Liver (tissue), 9 donors: ENCODE results near the gene NEU4. TPM values are rescaled to one million over a fixed set of nuclear protein-coding genes. Genes with fewer than 3 reads are reported as not detected.

Experiments
- DNase-seq: peaks from one replicate; pipeline ENCODE4 v3.0.0-alpha.2; 2017; ENCODE audit warnings: low spot score
- H3K27ac ChIP-seq, 2 donors: one replicate each; pipeline ENCODE4 v1.7.0; 2013; ENCODE audit warnings: inconsistent platforms in 2 of 2, low read length in 2 of 2, control low read depth in 1 of 2, low read depth in 1 of 2, mild to moderate bottlenecking in 1 of 2
- H3K27me3 ChIP-seq, 4 donors: one replicate each; pipeline versions ENCODE4 v1.6.1 to v1.7.0; 2013; ENCODE audit warnings: low read length in 3 of 4, inconsistent platforms in 1 of 4, mild to moderate bottlenecking in 1 of 4, moderate library complexity in 1 of 4; ENCODE audit not compliant: control insufficient read depth in 4 of 4, insufficient read depth in 4 of 4
- H3K36me3 ChIP-seq, 4 donors: one replicate each; pipeline versions ENCODE4 v1.6.1 to v1.7.0; 2013; ENCODE audit warnings: low read length in 3 of 4, mild to moderate bottlenecking in 3 of 4, low read depth in 1 of 4, moderate library complexity in 1 of 4; ENCODE audit not compliant: control insufficient read depth in 4 of 4, insufficient read depth in 3 of 4
- H3K4me1 ChIP-seq, 4 donors: one replicate each; pipeline versions ENCODE4 v1.6.1 to v1.7.0; 2013; ENCODE audit warnings: low read length in 3 of 4, mild to moderate bottlenecking in 3 of 4, moderate library complexity in 1 of 4; ENCODE audit not compliant: control insufficient read depth in 4 of 4, insufficient read depth in 4 of 4
- H3K4me3 ChIP-seq, 3 donors: one replicate each; pipeline versions ENCODE4 v1.6.1 to v1.7.0; 2013; ENCODE audit warnings: low read length in 3 of 3, control low read depth in 1 of 3, low read depth in 1 of 3, mild to moderate bottlenecking in 1 of 3
- H3K9ac ChIP-seq, 2 donors: one replicate each; pipeline ENCODE4 v1.7.0; 2013; ENCODE audit warnings: low read length in 2 of 2, mild to moderate bottlenecking in 2 of 2, moderate library complexity in 2 of 2, control low read depth in 1 of 2, low read depth in 1 of 2
- H3K9me3 ChIP-seq, 4 donors: one replicate each; pipeline versions ENCODE4 v1.6.1 to v1.7.0; 2013; ENCODE audit warnings: low read length in 3 of 4; ENCODE audit not compliant: control insufficient read depth in 4 of 4
- FOXA1 ChIP-seq: IDR thresholded peaks from 2 replicates; pipeline ENCODE4 v1.6.1; 2016; ENCODE audit warnings: antibody characterized with exemption
- FOXA2 ChIP-seq: IDR thresholded peaks from 2 replicates; pipeline ENCODE4 v1.6.1; 2016; ENCODE audit warnings: antibody characterized with exemption
- GABPA ChIP-seq, 2 donors: IDR thresholded peaks in 1 of 2; conservative IDR thresholded peaks in 1 of 2; 2 replicates each; pipeline ENCODE4 v1.6.1; 2016; ENCODE audit warnings: antibody characterized with exemption in 2 of 2, mild to moderate bottlenecking in 1 of 2, moderate library complexity in 1 of 2
- HNF4A ChIP-seq, 2 donors: conservative IDR thresholded peaks; 2 replicates each; pipeline ENCODE4 v1.6.1; 2016; ENCODE audit warnings: antibody characterized with exemption in 2 of 2, mild to moderate bottlenecking in 2 of 2
- HNF4G ChIP-seq: IDR thresholded peaks from 2 replicates; pipeline ENCODE4 v1.6.1; 2016; ENCODE audit warnings: antibody characterized with exemption
- JUND ChIP-seq, 2 donors: IDR thresholded peaks; 2 replicates each; pipeline ENCODE4 v1.6.1; 2016; ENCODE audit warnings: antibody characterized with exemption in 2 of 2
- RAD21 ChIP-seq, 2 donors: IDR thresholded peaks; 2 replicates each; pipeline ENCODE4 v1.6.1; 2016; ENCODE audit warnings: antibody characterized with exemption in 2 of 2, mild to moderate bottlenecking in 2 of 2
- RXRA ChIP-seq, 2 donors: IDR thresholded peaks; 2 replicates each; pipeline ENCODE4 v1.6.1; 2017 to 2018; ENCODE audit warnings: antibody characterized with exemption in 2 of 2, mild to moderate bottlenecking in 1 of 2
- SP1 ChIP-seq: IDR thresholded peaks from 2 replicates; pipeline ENCODE4 v1.6.1; 2018; ENCODE audit warnings: antibody characterized with exemption, mild to moderate bottlenecking
- TAF1 ChIP-seq: conservative IDR thresholded peaks from 2 replicates; pipeline ENCODE4 v1.6.1; 2016; ENCODE audit warnings: antibody characterized with exemption, mild to moderate bottlenecking
- YY1 ChIP-seq: IDR thresholded peaks from 2 replicates; pipeline ENCODE4 v1.6.1; 2016; ENCODE audit warnings: antibody characterized with exemption, mild to moderate bottlenecking
- WGBS: extraction: QIAGEN DNeasy Blood & Tissue Kit; methylation state at CpG from one replicate; pipeline ENCODE4 v1.1.7; 2013; 5-methylcytosine and 5-hydroxymethylcytosine counted together
- polyA plus RNA-seq, 2 donors: library from polyadenylated mRNA; stranded (reverse) in 1 of 2; unstranded in 1 of 2; fragments of 200-250 nt in 1 of 2; fragments of >200 nt in 1 of 2; fragmentation: Nextera tagmentation in 1 of 2; extraction: Ambion mirVana in 1 of 2; gene quantifications; one replicate each; pipeline versions ENCODE4 v1.2.1 to v1.2.3, GENCODE V29; 2013 to 2015
- total RNA-seq, 2 donors: library from RNA; depleted of rRNA; stranded (reverse); fragments of >200 nt; gene quantifications; one replicate each; pipeline ENCODE4 v1.2.3, GENCODE V29; 2014
- TF ChIP-seq, protein P1 (sequence below): IDR thresholded peaks from 2 replicates; pipeline ENCODE4 v1.6.1; 2016; ENCODE audit warnings: antibody characterized with exemption
- TF ChIP-seq, protein P2 (sequence below): IDR thresholded peaks from 2 replicates; pipeline ENCODE4 v1.6.1; 2016; ENCODE audit warnings: antibody characterized with exemption
- TF ChIP-seq, protein P3 (sequence below): fragments of 150-350 bp; IDR thresholded peaks from 2 replicates; pipeline ENCODE4 v1.5.1; 2017; ENCODE audit warnings: improper control_type of control experiment, low read depth, low read length; ENCODE audit not compliant: missing input control
- TF ChIP-seq, protein P4 (sequence below): IDR thresholded peaks from 2 replicates; pipeline ENCODE4 v1.6.1; 2016; ENCODE audit warnings: antibody characterized with exemption
- donor health status: healthy.
- donor health status: healthy.
- donor health status: healthy.
- donor health status: healthy.
- donor health status: healthy.

NEU4 gene
- total and polyA plus RNA-seq, 4 donors: 5.4 to 58.4 (median 35.1) TPM

DNA sequence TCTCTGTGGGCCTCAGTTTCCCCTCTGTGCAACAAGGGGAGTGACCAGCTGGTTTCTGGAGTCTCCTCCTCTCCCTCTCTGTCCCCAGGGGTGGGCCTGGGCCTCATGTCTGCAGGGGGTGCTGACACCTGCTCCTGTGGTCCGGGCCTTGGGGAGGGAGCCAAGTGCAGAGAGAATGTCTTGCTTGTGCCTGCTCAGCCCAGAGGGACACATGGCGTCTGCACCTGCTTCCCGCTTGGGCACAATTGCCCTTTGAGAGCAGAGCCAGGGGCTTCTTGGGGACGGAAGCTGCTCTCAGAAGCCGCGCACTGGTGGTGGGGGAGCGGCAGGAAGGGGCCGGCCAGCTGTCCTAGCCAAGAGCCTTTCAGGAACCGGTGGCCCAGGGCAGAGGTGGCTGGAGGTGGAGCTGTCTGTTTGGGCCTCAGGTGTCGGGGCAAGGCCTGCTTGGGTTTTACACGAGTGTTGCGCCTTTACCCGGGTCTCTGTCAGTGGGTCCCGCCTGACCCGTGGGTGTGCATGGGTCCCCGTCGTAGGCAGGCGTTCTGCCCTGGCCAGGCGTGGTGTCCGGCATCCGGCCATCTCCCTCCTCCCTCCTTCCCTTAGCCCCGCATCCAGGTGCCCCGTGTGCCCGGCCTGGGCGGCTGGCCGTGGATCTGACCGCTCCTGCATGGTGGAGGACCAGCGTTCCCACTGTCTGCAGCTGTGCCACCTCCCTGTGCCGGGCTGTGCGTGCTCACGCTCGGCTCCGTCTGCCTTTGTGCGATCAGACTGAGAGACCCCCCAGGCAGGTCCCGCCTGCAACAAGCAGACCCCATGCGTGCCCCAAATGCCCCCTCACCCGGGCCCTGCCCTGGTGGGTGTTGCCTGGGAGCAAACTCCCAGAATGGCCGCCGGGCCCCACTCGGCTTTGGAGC, 4.0 kb downstream of the NEU4 start:
- H3K4me1 ChIP-seq: peaks cover 5 to 41% (median 28%) of the 10 kb centered on the region in 4 donors
- H3K9ac ChIP-seq: no peak overlapping the region
- WGBS: 88% methylated on average over 40 of the region's 40 CpGs
- no peaks in the 10 kb centered on the region for H3K9me3 ChIP-seq
- H3K27ac ChIP-seq: no peak overlapping the region
- H3K36me3 ChIP-seq: peaks cover 0 to 2% (median 0%) of the 10 kb centered on the region in 4 donors
- no peaks in the 10 kb centered on the region for H3K27me3 ChIP-seq
- DNase-seq: no peak
- no peak for TF ChIP-seq TAF1
- TF ChIP-seq SP1: no peak
- no peak for TF ChIP-seq GABPA (IDR thresholded peaks at IDR 0.05 in 1 of 2, conservative IDR thresholded peaks at IDR 0.05 in 1 of 2)
- TF ChIP-seq HNF4G: no peak
- TF ChIP-seq, protein P1, sequence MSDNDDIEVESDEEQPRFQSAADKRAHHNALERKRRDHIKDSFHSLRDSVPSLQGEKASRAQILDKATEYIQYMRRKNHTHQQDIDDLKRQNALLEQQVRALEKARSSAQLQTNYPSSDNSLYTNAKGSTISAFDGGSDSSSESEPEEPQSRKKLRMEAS: no peak
- no peak overlapping the region for H3K4me3 ChIP-seq

DNA sequence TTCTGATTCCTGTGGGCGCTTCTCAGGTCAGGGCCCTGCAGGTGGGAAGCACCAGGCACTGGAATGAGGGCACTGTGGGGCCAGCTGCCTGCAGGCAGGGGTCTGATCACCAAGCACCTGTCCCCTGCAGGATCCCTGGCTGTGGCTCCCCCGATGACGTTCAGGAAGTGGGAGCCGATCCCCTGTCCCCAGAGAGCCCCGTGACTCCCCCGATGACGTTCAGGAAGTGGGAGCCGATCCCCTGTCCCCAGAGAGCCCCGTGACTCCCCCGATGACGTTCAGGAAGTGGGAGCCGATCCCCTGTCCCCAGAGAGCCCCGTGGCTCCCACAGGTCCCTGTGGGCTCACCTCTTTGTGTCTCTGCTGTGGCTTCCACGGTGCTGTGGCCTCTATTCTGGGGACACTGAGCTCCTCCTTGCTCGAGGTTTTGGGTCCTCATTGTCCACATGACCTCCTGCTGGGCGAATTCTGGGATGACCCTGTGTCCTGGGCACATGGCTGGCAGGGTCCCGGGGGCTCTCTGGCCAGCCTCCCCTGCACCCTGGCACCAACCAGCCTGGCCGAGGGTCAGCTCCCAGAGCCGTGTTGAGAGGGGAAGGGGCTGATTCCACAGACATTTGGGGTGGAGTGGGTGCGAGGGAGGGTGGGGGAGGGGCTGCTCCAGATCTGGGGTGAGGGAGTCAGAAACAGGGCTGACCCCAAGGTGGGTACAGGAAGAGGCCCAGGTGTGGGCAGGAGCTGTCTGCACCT, 4.8 kb downstream of the NEU4 start:
- peaks cover 0 to 2% (median 0%) of the 10 kb centered on the region in 4 donors for H3K36me3 ChIP-seq
- H3K4me3 ChIP-seq: no peak overlapping the region
- H3K9me3 ChIP-seq: no peaks in the 10 kb centered on the region
- DNase-seq: no peak
- no peak for TF ChIP-seq FOXA1
- no peak for TF ChIP-seq HNF4G
- TF ChIP-seq, protein P2, sequence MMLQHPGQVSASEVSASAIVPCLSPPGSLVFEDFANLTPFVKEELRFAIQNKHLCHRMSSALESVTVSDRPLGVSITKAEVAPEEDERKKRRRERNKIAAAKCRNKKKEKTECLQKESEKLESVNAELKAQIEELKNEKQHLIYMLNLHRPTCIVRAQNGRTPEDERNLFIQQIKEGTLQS: no peak
- TF ChIP-seq TAF1: no peak
- TF ChIP-seq, protein P3, sequence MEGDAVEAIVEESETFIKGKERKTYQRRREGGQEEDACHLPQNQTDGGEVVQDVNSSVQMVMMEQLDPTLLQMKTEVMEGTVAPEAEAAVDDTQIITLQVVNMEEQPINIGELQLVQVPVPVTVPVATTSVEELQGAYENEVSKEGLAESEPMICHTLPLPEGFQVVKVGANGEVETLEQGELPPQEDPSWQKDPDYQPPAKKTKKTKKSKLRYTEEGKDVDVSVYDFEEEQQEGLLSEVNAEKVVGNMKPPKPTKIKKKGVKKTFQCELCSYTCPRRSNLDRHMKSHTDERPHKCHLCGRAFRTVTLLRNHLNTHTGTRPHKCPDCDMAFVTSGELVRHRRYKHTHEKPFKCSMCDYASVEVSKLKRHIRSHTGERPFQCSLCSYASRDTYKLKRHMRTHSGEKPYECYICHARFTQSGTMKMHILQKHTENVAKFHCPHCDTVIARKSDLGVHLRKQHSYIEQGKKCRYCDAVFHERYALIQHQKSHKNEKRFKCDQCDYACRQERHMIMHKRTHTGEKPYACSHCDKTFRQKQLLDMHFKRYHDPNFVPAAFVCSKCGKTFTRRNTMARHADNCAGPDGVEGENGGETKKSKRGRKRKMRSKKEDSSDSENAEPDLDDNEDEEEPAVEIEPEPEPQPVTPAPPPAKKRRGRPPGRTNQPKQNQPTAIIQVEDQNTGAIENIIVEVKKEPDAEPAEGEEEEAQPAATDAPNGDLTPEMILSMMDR: no peak
- TF ChIP-seq SP1: no peak
- TF ChIP-seq YY1: no peak
- TF ChIP-seq FOXA2: no peak
- TF ChIP-seq HNF4A (conservative IDR thresholded peaks at IDR 0.05): no peak
- TF ChIP-seq RAD21 (IDR thresholded peaks at IDR 0.05): no peak
- no peak for TF ChIP-seq RXRA (IDR thresholded peaks at IDR 0.05)
- TF ChIP-seq JUND (IDR thresholded peaks at IDR 0.05): no peak
- TF ChIP-seq, protein P4, sequence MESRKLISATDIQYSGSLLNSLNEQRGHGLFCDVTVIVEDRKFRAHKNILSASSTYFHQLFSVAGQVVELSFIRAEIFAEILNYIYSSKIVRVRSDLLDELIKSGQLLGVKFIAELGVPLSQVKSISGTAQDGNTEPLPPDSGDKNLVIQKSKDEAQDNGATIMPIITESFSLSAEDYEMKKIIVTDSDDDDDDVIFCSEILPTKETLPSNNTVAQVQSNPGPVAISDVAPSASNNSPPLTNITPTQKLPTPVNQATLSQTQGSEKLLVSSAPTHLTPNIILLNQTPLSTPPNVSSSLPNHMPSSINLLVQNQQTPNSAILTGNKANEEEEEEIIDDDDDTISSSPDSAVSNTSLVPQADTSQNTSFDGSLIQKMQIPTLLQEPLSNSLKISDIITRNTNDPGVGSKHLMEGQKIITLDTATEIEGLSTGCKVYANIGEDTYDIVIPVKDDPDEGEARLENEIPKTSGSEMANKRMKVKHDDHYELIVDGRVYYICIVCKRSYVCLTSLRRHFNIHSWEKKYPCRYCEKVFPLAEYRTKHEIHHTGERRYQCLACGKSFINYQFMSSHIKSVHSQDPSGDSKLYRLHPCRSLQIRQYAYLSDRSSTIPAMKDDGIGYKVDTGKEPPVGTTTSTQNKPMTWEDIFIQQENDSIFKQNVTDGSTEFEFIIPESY: no peak
- TF ChIP-seq, protein P1: no peak
- TF ChIP-seq GABPA (IDR thresholded peaks at IDR 0.05 in 1 of 2, conservative IDR thresholded peaks at IDR 0.05 in 1 of 2): no peak
- WGBS: 73% methylated on average over 20 of the region's 20 CpGs
- peaks cover 13 to 41% (median 28%) of the 10 kb centered on the region in 4 donors for H3K4me1 ChIP-seq
- H3K27ac ChIP-seq: no peak overlapping the region
- no peaks in the 10 kb centered on the region for H3K27me3 ChIP-seq
- no peak overlapping the region for H3K9ac ChIP-seq
